Frontal cortex (tissue), 4 donors: ENCODE results near the gene ASPRV1. TPM values are rescaled to one million over a fixed set of nuclear protein-coding genes. Genes with fewer than 3 reads are reported as not detected.

Source experiments
- DNase-seq, 2 donors: peaks; one replicate each; pipeline ENCODE4 v3.0.0; 2012; ENCODE audit warnings: low spot score in 2 of 2
- FAIRE-seq: peaks from 2 replicates; lab custom pipeline; 2012; peaks lifted over from hg19 to GRCh38; lab: Jason Lieb, UNC
- total RNA-seq: library from RNA; depleted of rRNA; stranded (reverse); fragments of >200 nt; gene quantifications from one replicate; pipeline ENCODE4 v1.2.3, GENCODE V29; 2014
- donor health status: control.
- donor health status: control.
- donor health status: control.

The ASPRV1 gene
- total RNA-seq, 1 donor from 2014 or later: 2.0 TPM

- DNase-seq (no peak), FAIRE-seq (no peak)
Observed at GRCh38 chr2:69945941-69946340, 15.5 kb downstream of the ASPRV1 start.

- FAIRE-seq: no peak
- no peak for DNase-seq
Observed at GRCh38 chr2:69945441-69945840, 16.0 kb downstream of the ASPRV1 start.

GRCh38 chr2:69944756-69945155, 16.7 kb downstream of the ASPRV1 start:
- no peak for FAIRE-seq

GRCh38 chr2:69943843-69944525, 17.4 kb downstream of the ASPRV1 start:
- DNase-seq: no peak
- FAIRE-seq: no peak

More at GRCh38 chr2:69944756-69945155, 16.7 kb downstream of the ASPRV1 start:
- no peak for DNase-seq

DNA sequence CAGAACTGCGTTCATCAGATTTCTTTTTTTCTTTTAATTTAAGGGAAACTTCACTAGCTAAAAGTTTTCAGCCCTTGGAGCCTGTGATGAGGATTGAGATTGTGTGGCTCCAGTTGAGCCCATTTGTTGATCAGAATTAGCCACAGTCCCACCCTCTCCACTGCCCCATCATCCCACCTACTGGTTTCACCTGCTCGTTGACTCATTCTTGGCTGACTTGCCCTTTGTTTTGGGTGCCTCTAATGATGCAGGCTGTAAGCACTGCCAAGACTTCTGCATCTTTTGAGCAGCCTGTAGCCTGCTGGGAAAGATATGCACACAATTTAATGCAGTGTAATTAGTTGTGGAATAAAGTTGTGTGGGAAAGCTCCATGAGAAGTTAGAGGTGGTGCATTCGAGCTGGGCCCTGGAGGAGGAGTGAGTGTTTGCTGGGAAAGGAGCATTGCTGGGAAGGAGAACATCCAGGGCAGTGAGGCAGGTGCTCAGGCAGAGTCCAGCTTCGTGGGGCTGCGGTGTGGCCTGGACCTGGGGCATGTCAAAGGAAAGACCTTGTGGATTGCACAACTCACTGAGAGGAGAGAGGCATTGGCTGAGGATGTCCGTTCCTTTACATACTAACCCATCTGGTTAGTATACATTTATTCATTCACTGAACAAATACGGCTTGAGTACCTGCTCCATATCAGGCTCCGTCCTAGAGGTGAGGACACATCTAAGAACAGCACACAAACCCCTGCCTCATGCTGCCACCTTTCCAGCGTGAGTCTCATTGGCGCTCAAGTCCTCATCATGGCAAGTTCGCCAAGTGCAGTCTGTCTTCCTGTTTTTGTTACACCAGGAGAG, 18.2 kb downstream of the ASPRV1 start:
- no peak for FAIRE-seq
- DNase-seq: no peak

GRCh38 chr2:69940691-69941090, 20.7 kb downstream of the ASPRV1 start:
- FAIRE-seq (no peak), DNase-seq (no peak)

DNA sequence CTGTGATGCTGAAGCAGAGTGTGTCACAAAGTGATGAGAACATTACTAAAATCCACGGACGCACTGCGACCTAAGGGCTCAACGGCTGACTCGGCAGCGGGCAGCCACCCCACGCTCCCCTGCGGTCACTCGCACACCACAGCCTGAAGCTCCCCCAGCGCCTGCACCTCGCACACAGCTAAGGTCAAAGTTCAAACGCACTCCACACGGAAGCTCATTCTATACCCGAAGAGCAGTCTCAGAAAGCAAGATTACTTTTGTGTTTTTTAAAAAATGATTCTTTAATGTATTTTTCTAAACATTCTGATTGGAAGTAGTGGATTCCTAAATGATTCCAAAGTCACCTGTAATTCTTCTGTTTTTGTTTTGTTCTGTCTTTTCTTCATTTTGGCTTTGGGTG, 21.7 kb downstream of the ASPRV1 start:
- no peak for DNase-seq
- no peak for FAIRE-seq

DNA sequence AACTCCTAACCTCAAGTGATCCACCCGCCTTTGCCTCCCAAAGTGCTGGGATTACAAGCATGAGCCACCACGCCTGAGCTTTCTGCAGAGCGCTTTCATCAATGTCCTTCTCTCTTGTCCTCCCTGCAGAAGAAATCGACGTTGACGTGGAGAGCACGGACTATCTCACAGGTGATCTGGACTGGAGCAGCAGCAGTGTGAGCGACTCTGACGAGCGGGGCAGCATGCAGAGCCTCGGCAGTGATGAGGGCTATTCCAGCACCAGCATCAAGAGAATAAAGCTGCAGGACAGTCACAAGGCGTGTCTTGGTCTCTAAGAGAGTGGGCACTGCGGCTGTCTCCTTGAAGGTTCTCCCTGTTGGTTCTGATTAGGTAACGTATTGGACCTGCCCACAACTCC, 23.5 kb downstream of the ASPRV1 start:
- FAIRE-seq: no peak
- DNase-seq: no peak

- FAIRE-seq: no peak
- DNase-seq: no peak
Observed at GRCh38 chr2:69936906-69937305, 24.5 kb downstream of the ASPRV1 start.

- DNase-seq: no peak
- FAIRE-seq: no peak
Observed at GRCh38 chr2:69935011-69935410, 26.4 kb downstream of the ASPRV1 start.

DNA sequence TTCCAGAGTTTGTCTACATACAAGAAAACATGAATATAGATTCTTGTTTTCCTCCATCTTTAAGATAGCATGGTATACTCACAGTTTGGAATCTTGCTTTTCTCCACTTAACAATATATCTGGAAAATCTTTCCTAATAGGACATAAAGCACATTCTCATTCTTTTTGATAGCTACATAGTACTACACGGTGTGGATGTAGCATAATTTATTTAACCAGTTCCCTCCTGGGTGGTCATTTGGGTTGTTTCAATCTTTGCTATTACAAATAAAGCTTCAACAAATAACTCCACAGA, 26.9 kb downstream of the ASPRV1 start:
- FAIRE-seq: no peak
- no peak for DNase-seq

DNA sequence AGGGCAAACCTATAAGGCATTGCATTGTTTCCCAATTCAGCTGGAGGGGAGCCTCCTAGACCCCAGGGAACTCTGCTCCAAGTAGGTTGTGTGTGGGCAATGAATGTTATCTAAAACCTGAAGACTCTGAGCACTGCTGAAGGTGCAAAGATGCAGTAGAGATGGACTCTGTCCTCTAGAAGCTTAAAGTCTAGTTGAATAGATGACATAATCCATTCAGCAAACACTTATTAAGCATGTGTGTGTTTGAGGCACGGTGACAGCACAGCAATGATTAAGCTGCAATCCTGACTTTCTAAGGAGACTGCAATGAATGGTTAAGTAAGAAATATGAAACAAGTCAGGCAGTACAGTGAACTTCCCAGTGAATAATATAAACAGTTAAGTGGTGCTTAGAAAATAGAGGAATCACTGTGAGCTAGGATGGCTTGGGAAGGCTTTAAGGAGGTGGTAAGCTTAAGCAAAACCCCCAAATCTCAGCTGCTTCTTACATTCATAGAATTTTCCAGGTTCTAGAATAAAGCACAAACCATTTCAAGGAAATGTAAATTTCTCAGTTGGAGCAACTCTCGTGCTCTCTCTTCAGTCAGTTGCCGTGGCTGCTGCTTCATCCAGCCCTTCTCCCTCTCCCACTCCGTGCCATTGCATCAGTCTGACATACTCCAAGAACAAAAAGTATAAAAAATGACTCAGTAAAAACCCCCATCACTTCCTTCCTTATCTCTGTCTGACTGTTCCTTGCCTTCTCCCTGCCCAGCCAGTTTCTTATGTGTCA, 27.4 kb downstream of the ASPRV1 start:
- FAIRE-seq: no peak
- DNase-seq: no peak

DNA sequence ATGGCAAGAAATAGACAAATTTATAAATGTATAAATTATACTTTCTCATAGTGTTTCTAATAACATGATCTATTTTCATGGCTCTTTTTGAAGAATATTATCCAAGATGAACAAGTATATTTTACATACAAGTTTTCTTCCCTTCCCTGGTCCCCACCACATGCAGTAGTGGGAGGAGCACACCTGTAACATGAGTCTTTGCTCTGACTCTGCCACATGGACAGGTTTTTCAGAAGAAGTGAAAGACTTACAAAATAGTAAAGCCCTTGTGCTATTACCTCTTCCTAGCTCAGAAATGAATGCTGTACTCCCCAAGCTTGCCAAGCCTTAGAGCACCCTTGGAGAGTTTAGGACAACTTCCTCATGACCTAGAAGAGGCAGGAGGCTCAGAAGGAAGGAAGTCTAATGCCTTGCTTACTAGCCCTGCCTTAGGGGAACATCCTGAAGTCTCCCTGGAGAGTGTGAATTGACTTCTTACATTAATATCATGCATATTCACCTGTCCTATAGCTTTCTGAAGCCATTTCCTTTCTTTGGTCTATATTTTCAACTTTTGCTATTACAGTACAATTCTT, 28.1 kb downstream of the ASPRV1 start:
- no peak for DNase-seq
- FAIRE-seq: no peak

- FAIRE-seq (no peak), DNase-seq (no peak)
Observed at GRCh38 chr2:69932596-69932922, 28.9 kb downstream of the ASPRV1 start.

- no peak for DNase-seq
- FAIRE-seq: no peak
Observed at GRCh38 chr2:69931832-69932595, 29.4 kb downstream of the ASPRV1 start.

DNA sequence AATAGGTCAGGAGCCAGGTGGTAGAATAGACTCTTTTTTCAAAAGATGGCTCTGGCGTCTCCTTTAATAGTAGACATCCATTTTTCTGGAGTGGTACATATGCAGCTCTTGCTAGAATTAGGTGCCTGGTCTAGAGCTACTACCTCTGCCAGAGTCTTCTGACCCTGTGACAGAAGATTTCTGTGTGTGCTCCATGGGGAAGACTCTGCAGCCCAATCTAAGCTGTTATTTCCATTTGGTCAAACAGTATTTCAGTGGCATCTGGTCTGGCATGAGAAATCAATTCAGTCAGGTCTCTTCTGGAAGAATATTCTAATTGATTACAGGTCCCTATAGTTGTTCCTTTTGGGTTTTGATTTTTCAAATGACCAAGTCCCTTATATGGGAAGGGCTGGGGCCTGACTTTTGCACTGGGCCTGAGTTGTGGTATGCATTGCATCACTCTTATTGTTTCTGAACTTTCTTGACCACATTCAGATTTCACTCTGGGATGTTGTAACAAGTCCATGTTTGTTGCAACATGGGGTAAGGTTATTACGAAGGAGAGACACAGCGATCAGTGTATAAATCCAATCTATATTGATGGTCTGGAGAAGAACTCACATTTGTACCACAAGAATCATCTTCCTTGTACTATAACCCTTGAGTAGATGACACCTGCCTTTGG, 34.4 kb downstream of the ASPRV1 start:
- no peak for DNase-seq
- FAIRE-seq: no peak

GRCh38 chr2:69923116-69923515, 38.3 kb downstream of the ASPRV1 start:
- FAIRE-seq: no peak
- no peak for DNase-seq

DNA sequence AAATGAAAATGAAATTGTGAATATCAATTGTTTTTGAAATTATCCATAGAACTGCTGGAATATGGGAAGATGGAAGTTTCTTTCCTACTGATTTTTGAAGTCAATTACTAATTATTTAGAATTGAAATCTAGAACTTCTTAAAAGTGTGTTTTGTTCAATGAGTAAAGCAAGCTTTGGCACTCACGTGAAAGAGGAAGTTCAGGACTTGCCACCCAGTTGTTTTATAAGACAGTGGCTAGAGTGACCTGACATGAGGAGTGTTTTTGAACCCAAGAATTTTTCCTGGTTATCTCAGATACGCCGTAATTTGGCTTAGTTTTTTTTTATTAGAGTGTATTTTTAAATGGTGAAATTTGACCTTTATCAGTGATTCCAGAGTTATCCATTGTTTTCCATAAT, 43.0 kb downstream of the ASPRV1 start:
- FAIRE-seq (no peak), DNase-seq (no peak)

DNA sequence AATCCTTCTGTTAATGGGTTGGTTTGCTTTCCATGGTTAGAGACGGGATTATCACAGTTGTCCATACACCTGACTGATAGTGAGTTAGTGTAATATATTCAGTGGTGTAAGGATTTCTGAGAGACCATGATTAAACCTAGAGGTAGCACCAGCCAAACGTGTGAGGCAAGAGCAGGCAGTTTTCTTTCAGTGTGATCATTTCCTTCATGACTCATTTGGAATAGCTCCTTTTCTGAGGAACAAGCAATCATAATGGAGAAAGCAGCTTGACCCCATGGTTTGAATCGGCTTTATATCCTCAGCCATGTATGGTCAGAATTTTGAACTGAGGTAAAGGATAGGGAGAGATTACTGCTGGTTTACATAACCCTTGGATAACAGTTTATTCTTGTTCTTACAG, 43.6 kb downstream of the ASPRV1 start:
- DNase-seq: peak in 1 of 2 donors; percentile 33

More for the DNA sequence above, 43.6 kb downstream of the ASPRV1 start:
- FAIRE-seq: no peak
